Esophagus muscularis mucosa (tissue), 4 donors: ENCODE results near the gene LSM4. TPM values are rescaled to one million over a fixed set of nuclear protein-coding genes. Genes with fewer than 3 reads are reported as not detected.

Source experiments
- DNase-seq: peaks from one replicate; pipeline ENCODE4 v3.0.0-alpha.2; 2017; ENCODE audit errors: extremely low spot score
- H3K27ac ChIP-seq, 4 donors: fragments of 200-600 bp; sonication (generic); replicated peaks in 1 of 4; 1 replicate in 3 of 4; 2 replicates in 1 of 4; pipeline ENCODE4 v1.5.1; 2016 to 2019; ENCODE audit warnings: mild to moderate bottlenecking in 1 of 4
- H3K27me3 ChIP-seq, 4 donors: fragments of 200-600 bp; sonication (generic); one replicate each; pipeline versions ENCODE4 v1.5.1 to v1.6.0; 2016 to 2019
- H3K36me3 ChIP-seq, 4 donors: fragments of 200-600 bp; sonication (generic); one replicate each; pipeline ENCODE4 v1.5.1; 2016 to 2019
- H3K4me1 ChIP-seq, 4 donors: fragments of 200-600 bp; sonication (generic); one replicate each; pipeline ENCODE4 v1.5.1; 2016 to 2019
- H3K4me3 ChIP-seq, 4 donors: fragments of 200-600 bp; sonication (generic); 1 replicate in 2 of 4; 2 replicates in 2 of 4; pipeline ENCODE4 v1.5.1; 2016 to 2019; ENCODE audit warnings: mild to moderate bottlenecking in 4 of 4, moderate library complexity in 1 of 4
- H3K9me3 ChIP-seq, 4 donors: fragments of 200-600 bp; sonication (generic); 1 replicate in 3 of 4; 2 replicates in 1 of 4; pipeline ENCODE4 v1.5.1; 2016 to 2019
- CTCF ChIP-seq, 3 experiments: fragments of 200-600 bp in 2 of 3; fragments of 450-650 bp in 1 of 3; sonication (generic) in 2 of 3; IDR thresholded peaks; one replicate each; pipeline ENCODE4 v1.5.1; 2017 to 2019; ENCODE audit warnings: antibody characterized with exemption in 3 of 3, mild to moderate bottlenecking in 2 of 3, moderate library complexity in 1 of 3
- EP300 ChIP-seq: sonication (generic); formaldehyde crosslinking; IDR thresholded peaks from one replicate; pipeline ENCODE4 v1.6.1; 2017; ENCODE audit warnings: antibody characterized with exemption
- POLR2A ChIP-seq: fragments of 450-650 bp; IDR thresholded peaks from one replicate; pipeline ENCODE4 v1.6.1; 2017; ENCODE audit warnings: antibody characterized with exemption, moderate library complexity, mild to moderate bottlenecking, low read depth
- POLR2AphosphoS5 ChIP-seq, 2 donors: sonication (generic); formaldehyde crosslinking; IDR thresholded peaks; one replicate each; pipeline ENCODE4 v1.6.1; 2017; ENCODE audit warnings: antibody characterized with exemption in 2 of 2
- WGBS: methylation state at CpG from one replicate; pipeline ENCODE4 v1.1.5; 2018; 5-methylcytosine and 5-hydroxymethylcytosine counted together
- intact Hi-C: fragments of 100-400 bp; cut with DNase I; formaldehyde crosslinking; loops from one replicate; pipeline ENCODE4 v1.15.1; 2023
- total RNA-seq, 4 donors: library from RNA; depleted of rRNA; stranded (reverse); fragments of >200 nt; gene quantifications; one replicate each; pipeline versions ENCODE4 v1.1.0 to v1.2.1, GENCODE V29; 2016

LSM4 gene
- total RNA-seq, 4 donors from 2014 or later, result 86.8 to 116 (median 93.9) TPM

- no peak for DNase-seq
- no peak overlapping the region for H3K4me3 ChIP-seq
- 68% methylated on average over 7 of the region's 8 CpGs for WGBS
- peak overlapping the region in 2 of 4 donors; percentile 87 to 91 for H3K27ac ChIP-seq
- intact Hi-C loops, result loop anchor here (5.0 kb wide), 1 partner anchor 70 kb away; the partner anchor contains the start of gene IQCN
- H3K4me1 ChIP-seq, result peaks cover 15 to 40% (median 28%) of the 10 kb centered on the region in 4 donors
- H3K36me3 ChIP-seq, result peaks cover 0 to 42% (median 8%) of the 10 kb centered on the region in 4 donors
- H3K9me3 ChIP-seq, result no peaks in the 10 kb centered on the region
- H3K27me3 ChIP-seq, result no peaks in the 10 kb centered on the region
- TF ChIP-seq CTCF (IDR thresholded peaks at IDR 0.05), result no peak
- no peak for TF ChIP-seq POLR2A
- TF ChIP-seq POLR2AphosphoS5 (IDR thresholded peaks at IDR 0.05), result no peak
- TF ChIP-seq EP300, result no peak
Observed at GRCh38 chr19:18342090-18342632, 19.3 kb upstream of the LSM4 start.

- DNase-seq, result no peak
- peak overlapping the region; percentile 77 to 91 (median 86) for H3K27ac ChIP-seq
- 3% methylated on average over 6 of the region's 18 CpGs for WGBS
- peak overlapping the region; percentile 84 to 91 (median 88) for H3K4me3 ChIP-seq
- H3K4me1 ChIP-seq, result peaks cover 15 to 40% (median 28%) of the 10 kb centered on the region in 4 donors
- TF ChIP-seq EP300 (no peak), POLR2AphosphoS5 (IDR thresholded peaks at IDR 0.05) (peak in 1 of 2 donors; percentile 35), CTCF (IDR thresholded peaks at IDR 0.05) (no peak), POLR2A (no peak)
- H3K9me3 ChIP-seq, result no peaks in the 10 kb centered on the region
- no peaks in the 10 kb centered on the region for H3K27me3 ChIP-seq
- peaks cover 0 to 37% (median 8%) of the 10 kb centered on the region in 4 donors for H3K36me3 ChIP-seq
- intact Hi-C loops, result loop anchor here (5.0 kb wide), 1 partner anchor 69 kb away; the partner anchor contains the start of gene IQCN
Observed at GRCh38 chr19:18340990-18341868, 18.4 kb upstream of the LSM4 start.

- WGBS, result 27% methylated on average over 8 of the region's 69 CpGs
Observed at GRCh38 chr19:18340190-18340989, 17.5 kb upstream of the LSM4 start, which contains the start of gene PGPEP1. Gene PGPEP1 (plus strand): TSS chr19:18340598. CDS start chr19:18340682, 84 bp downstream.

More at GRCh38 chr19:18340190-18340989, 17.5 kb upstream of the LSM4 start, which contains the start of gene PGPEP1:
- intact Hi-C loops, result loop anchor here (5.0 kb wide), 1 partner anchor 68 kb away; the partner anchor contains the start of gene IQCN
- Histone ChIP-seq H3K9me3 (no peaks in the 10 kb centered on the region), H3K36me3 (peaks cover 0 to 31% (median 8%) of the 10 kb centered on the region in 4 donors), H3K27me3 (no peaks in the 10 kb centered on the region), H3K4me3 (peak within 1 kb of the TSS; percentile 84 to 91 (median 88)), H3K27ac (peak within 1 kb of the TSS; percentile 77 to 91 (median 86)), H3K4me1 (peaks cover 15 to 40% (median 28%) of the 10 kb centered on the region in 4 donors)
- DNase-seq, result no peak
- TF ChIP-seq POLR2A (no peak), POLR2AphosphoS5 (IDR thresholded peaks at IDR 0.05) (peak; percentile 46 to 75), CTCF (IDR thresholded peaks at IDR 0.05) (peak in 1 of 3 experiments; percentile 10)
